PFSK-1 (cell line): ENCODE measurements around the gene OTOP3.

Source experiments
- POLR2AphosphoS5 ChIP-seq: IDR thresholded peaks from 2 replicates; pipeline ENCODE4 v1.6.1; 2012; ENCODE audit warnings: low read depth, mild to moderate bottlenecking, control low read depth, low read length, moderate library complexity
- SIN3A ChIP-seq: IDR thresholded peaks from 2 replicates; pipeline ENCODE4 v1.6.1; 2012; ENCODE audit warnings: mild to moderate bottlenecking, low read length, moderate library complexity, borderline replicate concordance; ENCODE audit not compliant: insufficient read depth
- TAF1 ChIP-seq: IDR thresholded peaks from 2 replicates; pipeline ENCODE4 v1.6.1; 2012; ENCODE audit warnings: low read length, control low read depth, borderline replicate concordance; ENCODE audit not compliant: insufficient read depth
- TF ChIP-seq, protein P1 (sequence below), 2 experiments: IDR thresholded peaks; 2 replicates each; pipeline versions ENCODE4 v1.6.1 to v1.8.0; 2011 to 2012; ENCODE audit warnings: low read depth in 2 of 2, low read length in 2 of 2, control low read depth in 1 of 2, inconsistent platforms in 1 of 2, mild to moderate bottlenecking in 1 of 2, moderate library complexity in 1 of 2; ENCODE audit not compliant: insufficient read depth in 1 of 2

DNA sequence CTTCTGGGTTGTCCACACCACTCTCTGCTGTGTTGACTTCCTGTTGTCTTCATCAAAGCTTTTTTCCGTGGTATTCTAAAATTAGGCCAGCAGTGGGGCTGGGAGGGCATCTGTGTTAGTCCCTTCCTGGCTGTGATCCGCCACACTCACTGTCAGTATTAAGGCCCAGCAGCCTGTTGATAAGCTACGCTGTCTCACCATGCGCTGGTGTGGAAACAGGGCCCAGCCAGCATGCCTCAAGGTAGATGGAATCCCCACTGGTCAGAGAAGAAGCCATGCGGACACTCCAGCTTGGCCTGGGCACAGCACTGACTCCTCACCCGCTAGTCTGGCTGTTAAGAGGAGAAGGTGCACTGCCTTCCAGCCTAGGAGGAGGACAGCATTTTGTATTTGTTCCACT, 63.1 kb downstream of the OTOP3 start:
- TF ChIP-seq, protein P1, sequence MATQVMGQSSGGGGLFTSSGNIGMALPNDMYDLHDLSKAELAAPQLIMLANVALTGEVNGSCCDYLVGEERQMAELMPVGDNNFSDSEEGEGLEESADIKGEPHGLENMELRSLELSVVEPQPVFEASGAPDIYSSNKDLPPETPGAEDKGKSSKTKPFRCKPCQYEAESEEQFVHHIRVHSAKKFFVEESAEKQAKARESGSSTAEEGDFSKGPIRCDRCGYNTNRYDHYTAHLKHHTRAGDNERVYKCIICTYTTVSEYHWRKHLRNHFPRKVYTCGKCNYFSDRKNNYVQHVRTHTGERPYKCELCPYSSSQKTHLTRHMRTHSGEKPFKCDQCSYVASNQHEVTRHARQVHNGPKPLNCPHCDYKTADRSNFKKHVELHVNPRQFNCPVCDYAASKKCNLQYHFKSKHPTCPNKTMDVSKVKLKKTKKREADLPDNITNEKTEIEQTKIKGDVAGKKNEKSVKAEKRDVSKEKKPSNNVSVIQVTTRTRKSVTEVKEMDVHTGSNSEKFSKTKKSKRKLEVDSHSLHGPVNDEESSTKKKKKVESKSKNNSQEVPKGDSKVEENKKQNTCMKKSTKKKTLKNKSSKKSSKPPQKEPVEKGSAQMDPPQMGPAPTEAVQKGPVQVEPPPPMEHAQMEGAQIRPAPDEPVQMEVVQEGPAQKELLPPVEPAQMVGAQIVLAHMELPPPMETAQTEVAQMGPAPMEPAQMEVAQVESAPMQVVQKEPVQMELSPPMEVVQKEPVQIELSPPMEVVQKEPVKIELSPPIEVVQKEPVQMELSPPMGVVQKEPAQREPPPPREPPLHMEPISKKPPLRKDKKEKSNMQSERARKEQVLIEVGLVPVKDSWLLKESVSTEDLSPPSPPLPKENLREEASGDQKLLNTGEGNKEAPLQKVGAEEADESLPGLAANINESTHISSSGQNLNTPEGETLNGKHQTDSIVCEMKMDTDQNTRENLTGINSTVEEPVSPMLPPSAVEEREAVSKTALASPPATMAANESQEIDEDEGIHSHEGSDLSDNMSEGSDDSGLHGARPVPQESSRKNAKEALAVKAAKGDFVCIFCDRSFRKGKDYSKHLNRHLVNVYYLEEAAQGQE (IDR thresholded peaks at IDR 0.05; ENCODE audit: insufficient read depth in 1 of 2, low read depth in 2 of 2, low read length in 2 of 2) = no peak
- no peak for TF ChIP-seq SIN3A
- no peak for TF ChIP-seq POLR2AphosphoS5
- TF ChIP-seq TAF1 = no peak
